ENCODE data around the gene RFX4. TPM values are rescaled to one million over a fixed set of nuclear protein-coding genes. Genes with fewer than 3 reads are reported as not detected.

RFX4 gene
- total and polyA plus RNA-seq, 9 of the 15 experiments (the other 6 are each of a cell fraction or from before 2014, with no cell fraction given) = not detected

- Histone ChIP-seq H3K9ac (ENCODE audit: insufficient read depth in 1 of 2, low read depth in 2 of 2, low read length in 2 of 2) (no peak overlapping the region), H3K4me3 (no peak overlapping the region), H3K4me1 (replicated peaks in 1 of 2; ENCODE audit: control insufficient read depth in 2 of 2, insufficient read depth in 2 of 2, low read length in 2 of 2) (no peaks in the 10 kb centered on the region), H2AFZ (ENCODE audit: low read depth, low read length) (0 out of 2 replicates have a peak overlapping the region, but pooled peaks have one; percentile 22), H3K9me1 (ENCODE audit: control insufficient read depth, insufficient read depth, low read length) (no peaks in the 10 kb centered on the region), H3K36me3 (ENCODE audit: control insufficient read depth, insufficient read depth, low read length) (no peaks in the 10 kb centered on the region), H3K9me3 (replicated peaks; ENCODE audit: control insufficient read depth, insufficient read depth, low read depth, low read length) (no peaks in the 10 kb centered on the region), H3K79me2 (ENCODE audit: control insufficient read depth, insufficient read depth, low read length) (no peaks in the 10 kb centered on the region), H4K20me1 (replicated peaks; ENCODE audit: control insufficient read depth, insufficient read depth, low read length) (no peaks in the 10 kb centered on the region), H3K4me2 (ENCODE audit: insufficient read depth, low read length) (no peak overlapping the region), H3K27ac (ENCODE audit: extremely low read depth, low read depth, low read length) (no peak overlapping the region), H3K27me3 (ENCODE audit: control insufficient read depth in 2 of 2, insufficient read depth in 2 of 2, low read length in 2 of 2) (peaks cover 6 to 9% of the 10 kb centered on the region in 2 experiments; a peak in 4 of 5 replicates)
- BruUV-seq (replicated peaks) = no TSS peak
- POLR2A ChIA-PET = interaction anchor here (0.7 to 2.2 kb wide), 3 partner anchors 8 to 33 kb away, joined by 3 to 5 read pairs (median 3); no protein-coding TSS in a partner anchor
- CTCF ChIA-PET (ENCODE audit: low intra/inter-chr PET ratio) = no interaction called here
- intact Hi-C loops (cut with micrococcal nuclease) (no loop called here), in situ Hi-C loops (cut with MboI) (no loop called here)
- no peak for FAIRE-seq
- 33% methylated on average over 1 of the region's 1 CpG for WGBS (ENCODE audit: insufficient coverage, low coverage, missing lambda C conversion rate)
- ATAC-seq = no peak
- DNase-seq (ENCODE audit: extremely low read depth in 1 of 4, low spot score in 3 of 4) = no peak
- TF ChIP-seq MLX (CRISPR knock-in tag; conservative IDR thresholded peaks at IDR 0.05) (no peak), CHAMP1 (IDR thresholded peaks at IDR 0.05) (no peak), CREB5 (CRISPR knock-in tag; IDR thresholded peaks at IDR 0.05) (no peak), MEF2A (IDR thresholded peaks at IDR 0.05; ENCODE audit: control insufficient read depth, low read depth, low read length) (no peak), RHOXF2B (CRISPR knock-in tag; conservative IDR thresholded peaks at IDR 0.05) (no peak), NBN (IDR thresholded peaks at IDR 0.05; ENCODE audit: low read depth) (no peak), ZNF277 (CRISPR knock-in tag; IDR thresholded peaks at IDR 0.05; ENCODE audit: borderline replicate concordance) (no peak), CLOCK (CRISPR knock-in tag; IDR thresholded peaks at IDR 0.05; ENCODE audit: borderline replicate concordance) (no peak)
Observed at GRCh38 chr12:106724116-106724515, 141.3 kb downstream of the RFX4 start.
